HG03097 (cell line): Measurements from ENCODE around the gene MRPL36.
A peak's percentile ranks its signal among the peaks of the same experiment; 100 is the strongest.

Source experiments
- ATAC-seq: cut with Tn5 transposase; IDR thresholded peaks from one replicate; pipeline ENCODE4 v1.9.1; 2021; ENCODE audit not compliant: unreplicated experiment, low FRiP score

The MRPL36 gene

DNA sequence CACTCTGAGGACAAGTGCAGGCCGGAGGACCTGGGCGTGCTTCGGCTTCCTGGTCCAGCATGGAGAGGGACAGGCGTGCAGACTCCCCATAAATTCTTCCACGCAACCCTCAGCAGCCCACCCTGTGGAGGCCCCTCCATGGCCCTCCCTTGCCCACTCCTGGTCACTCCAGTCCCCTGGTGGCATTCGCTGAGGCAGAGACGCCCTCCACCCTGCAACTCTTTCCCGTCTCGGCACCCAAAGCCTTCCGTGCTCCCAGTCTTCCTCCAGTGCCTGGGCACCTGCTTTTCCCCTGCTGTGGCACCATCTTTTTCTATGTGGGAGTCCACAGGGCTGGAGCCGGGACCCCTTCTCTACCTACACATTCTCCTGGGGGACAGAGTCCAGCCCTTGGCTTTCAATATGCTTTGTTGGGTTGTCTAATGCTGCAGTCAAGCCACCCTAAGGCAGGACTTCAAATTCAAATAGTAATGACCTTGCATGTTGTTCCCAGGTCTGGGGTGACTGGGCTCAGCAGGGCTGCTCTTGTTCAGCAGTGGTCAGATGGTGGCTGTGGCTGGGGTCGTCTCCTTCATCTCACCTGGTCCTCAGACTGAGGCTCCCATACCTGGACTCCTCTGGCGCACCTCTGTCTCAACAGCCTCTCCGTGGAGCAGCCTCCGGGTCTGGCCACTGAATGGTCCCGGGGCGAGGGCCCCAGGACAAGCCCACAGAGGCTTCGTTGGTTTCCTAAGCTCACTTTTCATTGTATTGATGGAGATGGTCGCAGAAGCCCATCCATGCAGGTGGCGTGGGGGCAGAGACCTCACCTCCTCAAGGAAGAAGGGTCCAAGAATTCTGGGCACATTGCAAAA, 15.2 kb downstream of the MRPL36 start:
- no peak for ATAC-seq

DNA sequence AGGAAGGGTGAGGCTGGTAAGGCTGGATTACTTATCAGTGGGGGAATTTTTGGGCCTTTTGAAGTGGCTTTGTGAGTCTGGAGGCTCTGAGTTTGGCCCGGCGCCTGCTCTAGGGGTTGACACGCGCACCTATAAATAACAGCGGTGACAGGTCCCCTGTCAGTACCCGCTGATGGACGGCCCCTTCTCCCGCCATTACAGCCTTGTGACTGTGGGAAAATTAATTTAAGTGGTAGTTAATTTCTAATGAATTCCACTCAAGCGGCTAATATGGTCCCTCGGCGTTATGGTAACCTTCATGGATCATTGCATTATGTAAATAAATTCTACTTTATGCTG, 16.5 kb downstream of the MRPL36 start:
- ATAC-seq, result peak; percentile 69

DNA sequence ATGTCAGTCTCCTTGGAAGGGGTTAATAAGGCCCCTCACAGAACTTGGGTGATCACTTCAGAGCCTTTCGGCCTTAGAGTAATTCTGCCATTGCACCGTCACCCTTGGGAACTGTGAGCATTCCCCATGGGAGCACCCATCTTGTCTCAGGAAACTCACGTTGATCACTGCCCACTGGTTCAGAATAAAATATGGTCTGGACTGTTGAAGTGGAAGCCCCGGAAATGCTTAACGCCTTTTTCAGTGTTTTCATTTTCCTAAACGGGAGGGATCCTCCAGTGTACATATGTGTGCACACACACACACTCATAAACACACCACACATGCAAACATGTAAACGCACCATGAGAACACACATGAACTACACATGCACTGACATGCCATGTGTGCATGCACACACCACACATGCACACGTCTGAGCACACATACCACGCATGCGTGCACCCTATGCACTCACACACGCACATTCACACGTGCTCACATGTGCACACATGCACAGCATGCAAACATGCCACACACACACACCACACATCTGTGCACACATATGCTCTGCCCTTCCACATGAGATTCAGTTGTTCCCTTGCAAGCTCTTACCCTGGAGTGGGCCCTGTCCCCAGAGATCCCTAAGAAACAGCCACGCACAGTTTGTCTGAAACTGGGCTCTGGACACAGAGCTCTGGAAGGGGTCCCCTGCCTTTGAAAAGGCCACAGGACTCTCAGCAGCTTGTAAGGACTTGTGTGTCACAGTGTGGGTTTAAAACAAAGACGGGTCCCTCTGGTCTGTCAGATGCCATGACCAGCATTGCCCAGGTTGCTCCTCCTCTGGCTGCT, 17.0 kb downstream of the MRPL36 start:
- ATAC-seq, result peak; percentile 10

DNA sequence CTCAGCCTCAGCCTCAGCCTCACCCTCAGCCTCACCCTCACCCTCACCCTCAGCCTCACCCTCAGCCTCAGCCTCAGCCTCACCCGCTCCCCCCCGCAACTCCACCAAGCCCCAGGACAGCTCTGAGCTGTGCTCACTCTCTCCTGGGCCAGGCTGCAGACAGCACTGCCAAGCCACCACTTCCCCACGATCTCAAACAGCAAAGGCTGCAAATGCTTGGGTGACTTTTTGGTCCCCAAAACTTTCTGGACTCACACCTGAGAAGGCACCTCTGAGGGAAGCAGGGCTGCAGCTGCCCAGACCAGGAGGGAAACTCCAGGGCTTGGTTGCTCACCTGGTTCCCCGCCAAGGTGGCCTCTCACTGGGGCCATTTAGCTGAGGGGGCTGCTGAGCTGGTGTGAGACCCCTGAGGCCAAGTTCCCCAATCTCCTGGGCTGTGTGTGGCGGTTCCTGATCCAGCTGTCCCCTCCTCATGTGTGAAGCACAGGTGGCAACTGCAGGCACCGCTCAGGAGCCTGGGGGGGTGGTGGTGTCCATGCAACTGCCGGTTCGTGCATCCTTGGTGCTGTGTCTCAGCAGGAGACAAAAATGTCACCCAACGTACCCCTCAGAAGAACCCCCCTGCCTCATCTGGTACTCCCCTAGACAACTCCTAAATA, 17.8 kb downstream of the MRPL36 start:
- no peak for ATAC-seq

DNA sequence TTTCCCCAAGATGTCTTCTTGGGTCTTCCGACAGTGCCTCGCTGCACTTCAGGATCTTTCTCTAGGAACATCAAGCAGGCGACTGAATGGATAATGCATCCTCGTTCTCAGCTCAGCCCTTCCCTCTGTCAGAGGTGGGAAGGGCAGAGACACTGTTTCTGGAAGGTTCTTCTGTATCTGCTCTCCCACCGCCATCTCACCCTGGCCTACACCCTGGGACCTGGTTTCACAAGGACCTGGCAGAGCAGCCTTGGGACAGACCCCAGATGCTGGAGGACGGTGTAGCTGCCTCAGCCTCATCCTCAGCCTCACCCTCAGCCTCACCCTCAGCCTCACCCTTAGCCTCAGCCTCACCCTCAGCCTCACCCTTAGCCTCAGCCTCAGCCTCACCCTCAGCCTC, 18.5 kb downstream of the MRPL36 start:
- no peak for ATAC-seq

DNA sequence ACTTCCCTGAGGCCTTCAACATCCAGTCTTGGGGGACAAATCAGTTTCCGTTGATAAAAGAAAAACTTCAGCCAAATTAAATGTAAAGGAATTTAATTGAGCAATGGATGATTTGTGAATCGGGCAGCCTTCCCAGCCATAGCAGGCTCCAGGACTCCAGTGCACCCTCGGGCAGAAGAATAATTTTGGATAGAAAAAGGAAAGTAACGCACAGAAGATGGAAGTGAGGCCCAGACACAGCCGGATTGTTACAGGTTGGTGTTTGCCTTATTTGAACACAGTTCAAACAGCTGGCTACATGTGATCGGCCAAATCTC, 19.1 kb downstream of the MRPL36 start:
- no peak for ATAC-seq

DNA sequence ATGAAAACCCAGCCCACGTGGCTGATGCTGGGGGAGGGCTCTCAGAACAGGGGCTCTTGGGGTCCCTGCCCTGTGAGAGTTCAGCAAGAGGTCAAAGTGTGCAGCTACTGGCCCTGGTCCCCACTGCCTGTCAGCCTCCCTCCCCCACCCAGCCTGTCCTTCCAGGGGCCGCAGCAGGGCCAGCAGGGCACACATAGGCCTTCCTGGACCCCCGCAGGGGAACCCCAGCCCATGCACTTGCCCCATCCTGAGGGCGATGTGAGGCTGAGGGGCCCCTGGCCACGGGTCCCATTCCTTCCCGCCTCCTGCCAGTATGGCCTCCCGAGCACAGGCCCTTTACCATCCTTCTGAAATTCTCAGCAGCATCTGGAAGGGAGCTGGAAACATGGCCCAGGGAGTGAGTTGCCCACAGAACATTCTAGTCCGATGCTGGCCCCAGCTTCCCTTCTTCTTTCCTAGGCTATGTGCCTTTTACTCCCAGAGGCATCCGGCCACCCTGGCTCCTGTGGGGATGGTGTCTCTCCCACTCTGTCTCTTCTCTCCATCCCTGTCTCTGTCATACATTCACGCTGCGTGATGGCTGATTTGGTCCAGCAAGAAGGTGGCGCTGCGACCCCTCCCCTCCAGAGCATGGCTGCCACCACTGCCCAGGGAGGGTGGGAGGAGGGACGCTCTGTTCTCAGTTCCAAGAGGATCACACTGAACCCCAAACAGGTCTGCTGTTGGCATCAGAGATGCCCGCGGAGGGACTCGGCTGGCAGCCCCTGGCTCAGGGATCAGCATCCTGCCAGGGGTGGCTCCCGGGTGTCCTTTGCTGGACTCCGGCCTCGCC, 19.6 kb downstream of the MRPL36 start:
- no peak for ATAC-seq

DNA sequence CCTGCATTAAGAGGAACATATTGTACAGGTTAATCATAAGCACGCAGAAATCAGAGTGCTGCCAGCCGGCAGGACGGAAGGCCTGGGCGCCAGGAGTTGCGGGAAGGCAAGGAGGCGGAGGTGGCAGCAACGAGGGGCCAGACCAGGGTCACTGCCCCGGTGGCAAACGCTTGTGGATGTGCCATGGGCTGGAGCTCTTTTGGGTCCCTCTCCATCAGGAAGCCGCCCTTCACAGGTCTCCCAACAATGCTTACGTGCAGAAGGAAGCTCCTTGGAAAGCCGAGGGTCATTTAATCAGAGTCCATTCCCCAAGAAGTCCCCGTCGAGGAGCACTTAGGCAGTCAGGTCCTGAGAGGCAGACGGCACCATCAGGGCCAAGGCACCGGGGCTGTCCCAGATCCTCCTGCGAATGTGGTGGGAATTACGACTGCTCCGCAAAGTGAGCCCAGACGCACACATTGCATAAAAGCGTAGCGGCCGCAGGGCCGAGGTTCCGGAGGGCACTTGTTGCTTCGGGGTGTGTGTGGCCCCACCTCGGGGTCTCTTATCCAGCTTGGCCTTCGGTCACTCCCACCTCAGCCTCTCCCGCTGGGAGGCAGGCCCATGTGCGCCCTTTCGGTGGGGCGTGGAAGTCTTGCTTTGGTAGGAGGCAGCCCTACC, 20.5 kb downstream of the MRPL36 start:
- no peak for ATAC-seq

DNA sequence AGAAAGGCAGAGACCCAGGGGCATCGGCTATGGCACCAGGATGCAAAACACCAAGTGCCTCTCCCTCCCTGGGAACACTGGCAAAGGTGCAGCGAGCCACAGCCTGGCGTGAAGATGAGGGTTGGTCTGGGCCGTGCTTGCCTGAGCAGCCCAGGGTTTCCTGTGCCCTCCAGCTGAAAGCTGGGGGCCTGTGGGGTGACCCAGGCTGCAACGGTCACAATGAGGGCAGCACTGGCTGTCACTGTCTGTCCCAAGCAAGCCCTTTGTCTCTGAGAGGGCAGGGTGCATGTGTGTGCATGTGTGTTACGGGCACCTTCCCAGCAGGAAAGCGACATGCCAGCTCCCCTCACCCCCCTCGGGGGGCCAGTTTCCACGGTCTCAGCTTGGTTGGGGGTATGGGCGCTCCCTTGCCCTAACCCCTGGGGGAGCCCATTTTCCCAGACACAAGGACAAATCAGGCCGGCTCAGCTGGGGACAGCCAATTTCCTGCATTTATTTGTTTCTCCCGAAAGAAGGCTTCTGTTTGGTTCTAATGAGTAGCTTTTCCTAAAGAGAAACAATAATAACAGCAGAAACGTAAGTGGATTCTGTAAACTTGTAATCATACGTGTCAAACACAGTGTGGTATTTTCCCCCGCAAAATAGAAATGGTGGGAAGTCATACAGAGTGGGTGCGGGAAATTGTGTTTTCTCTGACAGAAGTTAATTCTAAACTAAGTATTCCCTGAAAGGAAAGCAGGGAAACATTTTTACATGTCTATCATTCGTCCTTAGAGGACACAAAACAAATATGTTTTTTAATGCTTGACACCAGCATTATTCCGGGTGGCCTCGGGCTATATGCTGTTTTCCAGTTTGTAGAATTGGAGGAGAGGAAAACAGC, 21.3 kb downstream of the MRPL36 start:
- no peak for ATAC-seq

DNA sequence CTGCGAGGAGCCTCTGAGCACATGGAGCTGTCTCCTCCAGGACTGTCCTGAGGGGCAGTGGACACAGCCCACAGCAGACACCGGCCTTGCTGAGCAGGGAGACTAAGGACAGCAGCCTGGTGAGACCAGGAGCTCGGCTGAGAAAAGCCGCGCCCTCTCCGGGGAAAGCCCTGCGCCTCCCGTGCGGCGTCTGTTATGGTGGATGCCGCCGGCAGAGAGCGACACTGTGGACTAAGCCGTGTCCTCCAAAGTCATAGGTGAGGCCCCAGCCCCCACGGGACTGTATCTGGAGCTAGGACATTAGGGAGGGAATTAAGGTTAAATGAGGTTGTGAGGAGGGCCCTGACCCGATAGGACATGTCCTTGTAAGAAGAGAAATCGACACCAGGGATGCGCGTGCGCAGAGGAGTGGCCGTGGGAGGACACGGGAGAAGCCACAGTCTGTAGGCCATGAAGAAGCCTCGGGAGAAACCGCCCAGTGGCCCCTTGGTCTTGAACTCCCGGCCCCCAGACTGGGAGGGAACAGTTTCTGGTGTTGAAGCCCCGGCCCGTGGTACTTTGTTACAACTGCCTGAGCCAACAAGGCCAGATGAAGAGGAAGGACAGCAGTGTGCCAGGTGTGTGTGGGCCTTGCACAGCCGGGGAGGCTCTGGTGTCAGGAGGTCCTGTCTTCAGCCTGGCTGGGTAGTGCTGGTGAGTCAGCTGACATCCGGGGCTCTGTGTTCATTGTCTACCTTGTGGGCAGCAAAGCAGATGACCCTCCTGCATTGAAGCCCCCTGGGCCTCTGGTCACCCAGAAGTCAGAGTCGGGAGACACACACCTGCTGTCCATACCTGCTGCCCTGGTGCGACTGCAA, 22.1 kb downstream of the MRPL36 start:
- ATAC-seq, result no peak

DNA sequence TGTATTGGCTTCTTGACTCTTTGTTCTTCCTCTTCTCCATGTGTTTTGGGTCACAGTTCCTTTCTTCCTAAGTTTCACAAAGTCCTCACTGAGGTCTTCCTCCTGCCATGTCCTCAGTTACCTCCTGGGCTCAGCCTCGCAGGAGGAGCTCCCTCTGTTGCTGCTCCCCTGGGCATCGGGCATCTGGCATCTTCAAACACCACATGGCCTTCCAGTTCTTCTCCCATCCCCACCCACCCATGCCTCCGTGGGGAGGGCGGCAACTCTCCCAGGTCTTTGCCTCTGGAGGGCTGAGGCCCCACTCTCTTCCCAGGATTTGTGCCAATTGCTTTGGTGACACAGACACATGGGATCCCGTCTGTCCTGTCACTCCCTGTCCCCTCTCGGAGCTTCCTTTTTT, 22.8 kb downstream of the MRPL36 start:
- no peak for ATAC-seq

DNA sequence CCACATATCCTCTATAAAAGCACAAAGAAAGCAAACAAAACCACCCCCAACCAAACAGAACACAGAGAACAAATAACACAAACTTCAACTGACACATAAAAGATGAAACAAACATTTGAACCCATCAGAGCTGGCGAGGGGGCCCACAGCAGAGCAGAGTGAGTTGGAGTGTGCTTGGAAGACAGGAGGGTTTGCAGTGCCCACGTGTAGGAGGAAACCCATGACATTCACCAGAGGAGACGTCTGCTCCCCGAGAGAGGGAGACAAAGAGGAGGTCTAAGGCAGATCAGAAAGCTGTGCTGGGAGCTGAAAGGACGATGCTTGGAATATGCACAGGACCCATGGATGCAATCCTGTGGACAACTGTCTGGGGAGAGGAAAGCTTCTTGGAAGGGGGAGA, 27.0 kb downstream of the MRPL36 start:
- ATAC-seq, result no peak

DNA sequence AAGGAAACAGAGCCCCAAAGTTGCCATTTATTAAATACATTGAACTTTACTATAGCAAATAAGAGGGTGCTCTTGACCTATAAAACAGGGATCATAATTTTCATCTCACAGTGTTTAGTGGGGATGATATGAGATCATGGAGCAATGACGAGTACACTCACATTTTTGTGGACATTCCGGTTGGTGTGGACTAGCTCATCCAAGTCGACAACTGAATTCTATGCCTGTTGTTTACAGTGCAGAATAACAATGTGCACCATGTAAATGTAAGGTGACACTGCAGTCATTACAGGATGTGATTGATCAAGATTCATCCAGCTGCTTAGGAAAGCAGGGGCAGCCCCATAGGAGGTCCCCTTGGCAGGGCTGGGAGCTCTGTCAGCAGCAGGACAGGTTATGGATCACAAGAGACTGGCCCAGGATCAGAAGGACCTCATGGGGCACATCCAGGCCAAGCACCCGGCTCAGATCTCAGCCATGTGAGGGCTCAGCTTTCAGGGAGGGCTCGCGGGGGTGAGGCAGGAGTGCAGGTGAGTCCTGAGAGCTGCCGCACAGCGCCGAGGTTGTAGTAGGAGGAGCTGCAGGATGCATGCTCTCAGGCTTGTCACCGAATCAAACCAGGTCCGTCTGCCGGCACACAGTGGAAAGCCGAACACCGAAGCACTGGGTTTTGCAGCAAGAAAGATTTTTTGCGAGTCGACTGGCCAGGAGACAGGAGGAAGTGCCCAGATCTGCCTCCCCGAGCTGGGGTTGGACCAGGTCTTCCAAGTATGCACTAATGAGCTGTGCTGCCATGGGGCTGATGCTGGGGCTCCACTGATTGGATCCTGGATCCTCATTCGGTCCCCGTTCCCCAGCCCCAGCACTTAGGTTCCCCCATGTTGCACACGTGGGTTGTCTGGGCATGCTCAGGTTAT, 28.2 kb downstream of the MRPL36 start:
- ATAC-seq, result no peak

DNA sequence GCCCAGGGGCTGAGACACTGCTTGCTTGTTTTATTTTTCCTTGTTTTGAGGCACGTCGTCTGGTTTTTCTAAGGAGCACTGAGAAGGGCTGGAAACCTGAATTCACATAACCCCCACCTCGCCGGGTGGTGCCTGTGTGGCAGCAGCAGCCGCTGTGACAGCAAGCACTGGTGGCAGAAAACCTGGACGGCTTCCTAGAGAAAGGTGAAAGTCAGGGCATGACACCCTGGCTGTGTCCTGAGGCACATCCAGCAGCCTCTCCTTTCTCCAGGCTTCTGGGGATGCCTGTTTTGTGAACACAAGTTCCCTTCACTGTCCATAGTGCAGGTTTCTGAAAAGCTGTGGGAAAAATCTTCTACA, 29.2 kb downstream of the MRPL36 start:
- no peak for ATAC-seq

DNA sequence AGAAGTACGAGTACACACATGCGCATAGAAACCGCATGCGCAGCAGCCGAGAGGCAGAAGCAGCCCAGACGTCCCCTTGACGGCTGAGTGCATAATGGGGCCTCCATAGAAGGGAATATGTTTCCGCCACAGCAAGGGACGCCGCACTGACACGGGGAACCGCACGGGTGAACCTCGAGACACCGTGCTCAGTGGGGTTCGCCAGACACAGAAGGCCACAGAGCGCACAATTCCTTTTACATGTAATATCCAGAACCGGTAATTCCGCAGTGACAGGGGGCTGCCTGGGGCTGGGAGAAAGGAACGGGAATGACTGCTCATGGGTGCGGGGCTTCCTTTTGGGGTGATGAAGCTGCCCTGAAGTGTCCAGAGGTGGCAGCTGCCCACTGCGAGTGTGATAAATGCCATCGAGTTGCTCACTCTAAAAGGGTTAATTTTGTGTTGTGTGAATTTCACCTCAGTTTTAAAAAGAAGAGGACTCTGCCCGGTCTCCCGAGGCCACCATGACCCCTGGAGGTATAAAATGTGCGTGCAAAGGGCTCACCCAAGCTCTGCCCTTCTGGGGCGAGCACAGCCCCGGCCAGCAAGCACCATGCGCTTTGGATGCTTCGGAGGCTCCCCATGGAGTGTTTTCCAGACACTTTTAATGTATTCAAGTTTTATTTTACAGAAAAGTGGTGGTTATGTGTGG, 29.7 kb downstream of the MRPL36 start:
- no peak for ATAC-seq

DNA sequence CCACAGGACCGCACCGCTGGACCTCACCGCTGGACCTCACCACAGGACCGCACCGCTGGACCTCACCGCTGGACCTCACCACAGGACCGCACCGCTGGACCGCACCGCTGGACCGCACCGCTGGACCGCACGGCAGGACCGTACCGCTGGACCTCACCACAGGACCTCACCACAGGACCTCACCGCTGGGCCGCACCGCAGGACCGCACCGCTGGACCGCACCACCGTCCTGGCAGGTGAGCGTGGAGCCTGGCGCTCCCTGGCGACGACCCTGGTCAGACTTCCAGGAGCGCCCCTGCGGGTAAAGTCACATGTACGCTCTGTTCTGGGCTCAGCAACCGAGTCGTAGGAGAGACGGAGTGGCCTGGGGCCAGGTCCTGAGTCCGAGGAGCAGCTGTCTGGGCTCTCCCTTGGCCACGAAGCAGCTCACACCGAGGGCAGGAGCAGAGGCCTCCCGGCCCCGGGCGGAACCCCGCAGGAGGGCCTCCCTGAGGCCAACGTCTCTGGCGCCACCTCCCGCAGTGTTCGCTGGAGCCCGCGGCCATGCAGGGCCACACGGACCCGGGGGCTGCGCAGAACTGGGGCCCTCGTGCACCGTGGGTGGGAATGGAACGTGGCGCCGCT, 30.5 kb downstream of the MRPL36 start:
- ATAC-seq, result no peak
